ENCODE results near the gene ORC3. TPM values are rescaled to one million over a fixed set of nuclear protein-coding genes. Genes with fewer than 3 reads are reported as not detected.

Gene ORC3
- total and polyA plus RNA-seq, 2 donors (not counting 1 experiment from before 2014, with no cell fraction given) = 16.1 to 31.2 TPM

GRCh38 chr6:87617405-87617804 is 27.5 kb downstream of the ORC3 start:
- H3K27ac ChIP-seq (ENCODE audit: low read length in 2 of 2) = no peak overlapping the region
- no peak overlapping the region for H3K4me3 ChIP-seq (ENCODE audit: control extremely low read depth in 1 of 5, extremely low read depth in 1 of 5, insufficient read depth in 1 of 5, low read depth in 2 of 5, low read length in 4 of 5)
- Mint-ChIP-seq H3K9me3 (ENCODE audit: insufficient read depth) (no peaks in the 10 kb centered on the region), H3K4me3 (no peak overlapping the region), H3K27me3 (no peaks in the 10 kb centered on the region), H3K27ac (no peak overlapping the region), H3K4me1 (no peaks in the 10 kb centered on the region)
- no peak for DNase-seq
- no peak for ATAC-seq (ENCODE audit: low read depth)
- H3K4me2 ChIP-seq (replicated peaks; ENCODE audit: low read depth, low read length, poor library complexity, severe bottlenecking) = no peak overlapping the region
- no peaks in the 10 kb centered on the region for H4K20me1 ChIP-seq (ENCODE audit: control insufficient read depth, insufficient read depth, low read length, poor library complexity, severe bottlenecking)
- TF ChIP-seq CTCF (IDR thresholded peaks at IDR 0.05) (no peak), EZH2 (IDR thresholded peaks at IDR 0.05; ENCODE audit: borderline replicate concordance, insufficient read depth, low read depth, low read length, poor library complexity, severe bottlenecking) (no peak)
- H3K9me3 ChIP-seq (ENCODE audit: control extremely low read depth in 1 of 3, control insufficient read depth in 2 of 3, insufficient read depth in 1 of 3, low read length in 2 of 3) = no peaks in the 10 kb centered on the region
- intact Hi-C loops (cut with micrococcal nuclease) = no loop called here
- H3K79me2 ChIP-seq (ENCODE audit: control insufficient read depth, insufficient read depth, low read length) = no peaks in the 10 kb centered on the region
- H3K36me3 ChIP-seq (replicated peaks in 1 of 2; ENCODE audit: control extremely low read depth in 1 of 2, control insufficient read depth in 1 of 2, extremely low read depth in 1 of 2, insufficient read depth in 2 of 2, low read length in 1 of 2) = peaks cover 0 to 20% of the 10 kb centered on the region in 2 experiments
- ChIA-PET CTCF (interaction anchor here (1.2 kb wide), 1 partner anchor 55 kb away, joined by 3 read pairs; no protein-coding TSS in a partner anchor), POLR2A (no interaction called here)
- H3K27me3 ChIP-seq (replicated peaks in 1 of 4; ENCODE audit: control extremely low read depth in 1 of 4, control insufficient read depth in 3 of 4, insufficient read depth in 4 of 4, low read length in 3 of 4) = no peaks in the 10 kb centered on the region
- H3K4me1 ChIP-seq (ENCODE audit: control insufficient read depth in 2 of 2, insufficient read depth in 2 of 2, low read length in 2 of 2) = no peaks in the 10 kb centered on the region
- WGBS (ENCODE audit: insufficient coverage) = 100% methylated on average over 1 of the region's 4 CpGs
- no peak overlapping the region for H2AFZ ChIP-seq (ENCODE audit: insufficient read depth, low read depth, low read length, poor library complexity, severe bottlenecking)
- H3K9ac ChIP-seq (ENCODE audit: low read length) = no peak overlapping the region

DNA sequence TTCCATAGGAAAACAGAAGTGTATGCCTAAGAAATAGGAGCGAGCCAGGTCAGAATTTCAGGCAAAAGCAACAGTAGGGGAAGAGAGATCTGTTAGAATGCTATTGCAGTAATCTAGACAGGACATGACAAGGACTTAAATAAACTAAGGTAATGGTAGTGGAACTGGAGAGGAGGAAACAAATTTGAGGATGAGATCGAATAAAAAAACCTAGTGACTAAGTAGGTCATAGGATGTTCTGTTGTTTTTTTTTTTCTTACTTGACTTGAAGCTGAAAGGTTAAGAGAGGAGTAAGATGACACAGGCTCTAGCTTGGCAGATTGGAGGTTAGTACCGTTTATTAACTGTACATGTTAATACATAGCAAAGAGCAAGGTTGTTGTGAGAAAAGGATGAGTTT is 28.6 kb downstream of the ORC3 start:
- no peaks in the 10 kb centered on the region for H3K27me3 Mint-ChIP-seq
- no peak overlapping the region for H3K27ac ChIP-seq (ENCODE audit: low read length in 2 of 2)
- H3K27ac Mint-ChIP-seq = no peak overlapping the region

More for the DNA sequence above, 28.6 kb downstream of the ORC3 start:
- POLR2A ChIA-PET = no interaction called here
- Mint-ChIP-seq H3K4me3 (no peak overlapping the region), H3K9me3 (ENCODE audit: insufficient read depth) (no peaks in the 10 kb centered on the region), H3K4me1 (no peaks in the 10 kb centered on the region)
- H3K4me3 ChIP-seq (ENCODE audit: control extremely low read depth in 1 of 5, extremely low read depth in 1 of 5, insufficient read depth in 1 of 5, low read depth in 2 of 5, low read length in 4 of 5) = no peak overlapping the region
- no peak for ATAC-seq (ENCODE audit: low read depth)
- H3K36me3 ChIP-seq (replicated peaks in 1 of 2; ENCODE audit: control extremely low read depth in 1 of 2, control insufficient read depth in 1 of 2, extremely low read depth in 1 of 2, insufficient read depth in 2 of 2, low read length in 1 of 2) = peaks cover 0 to 18% of the 10 kb centered on the region in 2 experiments
- H3K9me3 ChIP-seq (ENCODE audit: control extremely low read depth in 1 of 3, control insufficient read depth in 2 of 3, insufficient read depth in 1 of 3, low read length in 2 of 3) = no peaks in the 10 kb centered on the region
- 91% methylated on average over 3 of the region's 3 CpGs for WGBS (ENCODE audit: insufficient coverage)
- H4K20me1 ChIP-seq (ENCODE audit: control insufficient read depth, insufficient read depth, low read length, poor library complexity, severe bottlenecking) = no peaks in the 10 kb centered on the region
- H2AFZ ChIP-seq (ENCODE audit: insufficient read depth, low read depth, low read length, poor library complexity, severe bottlenecking) = no peak overlapping the region
- DNase-seq = no peak
- no peak overlapping the region for H3K9ac ChIP-seq (ENCODE audit: low read length)
- no peaks in the 10 kb centered on the region for H3K79me2 ChIP-seq (ENCODE audit: control insufficient read depth, insufficient read depth, low read length)
- no peaks in the 10 kb centered on the region for H3K27me3 ChIP-seq (replicated peaks in 1 of 4; ENCODE audit: control extremely low read depth in 1 of 4, control insufficient read depth in 3 of 4, insufficient read depth in 4 of 4, low read length in 3 of 4)
- CTCF ChIA-PET = no interaction called here
- intact Hi-C loops (cut with micrococcal nuclease) = no loop called here
- no peak for TF ChIP-seq CTCF (IDR thresholded peaks at IDR 0.05)
- no peak for TF ChIP-seq EZH2 (IDR thresholded peaks at IDR 0.05; ENCODE audit: borderline replicate concordance, insufficient read depth, low read depth, low read length, poor library complexity, severe bottlenecking)
- H3K4me1 ChIP-seq (ENCODE audit: control insufficient read depth in 2 of 2, insufficient read depth in 2 of 2, low read length in 2 of 2) = no peaks in the 10 kb centered on the region
- H3K4me2 ChIP-seq (replicated peaks; ENCODE audit: low read depth, low read length, poor library complexity, severe bottlenecking) = no peak overlapping the region
